MCF 10A (cell line): ENCODE measurements around the gene BMP6. TPM values are rescaled to one million over a fixed set of nuclear protein-coding genes. Genes with fewer than 3 reads are reported as not detected.

Source experiments
- BruUV-seq: library from RNA; stranded (reverse); fragments of 400-500 nt; replicated peaks from 2 replicates; lab custom pipeline; 2021; lab: Mats Ljungman, UMichigan
- CTCF ChIA-PET: fragments of 300-600 bp; sonication (Branson Sonifier 250); formaldehyde crosslinking; extraction: SDS; loops from one replicate; lab custom pipeline; 2021; ENCODE audit warnings: antibody characterized with exemption, inconsistent platforms; lab: Yijun Ruan, JAX
- POLR2A ChIA-PET: fragments of 300-600, 350-650 bp; sonication (Branson Sonifier 250); formaldehyde crosslinking; extraction: SDS; loops from one replicate; lab custom pipeline; 2020; ENCODE audit warnings: antibody characterized with exemption, inconsistent platforms; lab: Yijun Ruan, JAX
- DNase-seq: peaks from one replicate; pipeline ENCODE4 v3.0.0-alpha.2; 2018; ENCODE audit not compliant: unreplicated experiment
- H3K27ac Mint-ChIP-seq: one replicate; pipeline ENCODE4 v1.8.0; 2022; ENCODE audit warnings: mild to moderate bottlenecking, low read depth, mixed read lengths; ENCODE audit not compliant: unreplicated experiment
- H3K27me3 Mint-ChIP-seq: one replicate; pipeline ENCODE4 v1.8.0; 2022; ENCODE audit warnings: mixed read lengths; ENCODE audit not compliant: insufficient read depth, unreplicated experiment
- H3K36me3 Mint-ChIP-seq: one replicate; pipeline ENCODE4 v1.8.0; 2022; ENCODE audit warnings: mild to moderate bottlenecking, moderate library complexity, mixed read lengths; ENCODE audit not compliant: insufficient read depth, unreplicated experiment
- H3K4me1 Mint-ChIP-seq: one replicate; pipeline ENCODE4 v1.8.0; 2022; ENCODE audit warnings: mixed read lengths; ENCODE audit not compliant: insufficient read depth, unreplicated experiment
- H3K4me3 Mint-ChIP-seq: one replicate; pipeline ENCODE4 v1.8.0; 2022; ENCODE audit warnings: mild to moderate bottlenecking, moderate library complexity, mixed read lengths; ENCODE audit not compliant: unreplicated experiment
- H3K9me3 Mint-ChIP-seq: one replicate; pipeline ENCODE4 v1.8.0; 2022; ENCODE audit warnings: mixed read lengths; ENCODE audit not compliant: unreplicated experiment
- CTCF ChIP-seq: fragments of 200-600 bp; IDR thresholded peaks from one replicate; pipeline ENCODE4 v1.8.0; 2022; ENCODE audit warnings: antibody characterized with exemption, mild to moderate bottlenecking; ENCODE audit not compliant: unreplicated experiment
- intact Hi-C: fragments of 100-400 bp; cut with micrococcal nuclease; formaldehyde crosslinking; loops from 2 replicates; pipeline ENCODE4 v1.14.1; 2022
- total RNA-seq: library from RNA; stranded (reverse); gene quantifications from 2 replicates; pipeline ENCODE4 v1.2.3, GENCODE V29; 2022

Gene BMP6
- total RNA-seq, 1 experiment from 2014 or later, result 0.12 TPM

DNA sequence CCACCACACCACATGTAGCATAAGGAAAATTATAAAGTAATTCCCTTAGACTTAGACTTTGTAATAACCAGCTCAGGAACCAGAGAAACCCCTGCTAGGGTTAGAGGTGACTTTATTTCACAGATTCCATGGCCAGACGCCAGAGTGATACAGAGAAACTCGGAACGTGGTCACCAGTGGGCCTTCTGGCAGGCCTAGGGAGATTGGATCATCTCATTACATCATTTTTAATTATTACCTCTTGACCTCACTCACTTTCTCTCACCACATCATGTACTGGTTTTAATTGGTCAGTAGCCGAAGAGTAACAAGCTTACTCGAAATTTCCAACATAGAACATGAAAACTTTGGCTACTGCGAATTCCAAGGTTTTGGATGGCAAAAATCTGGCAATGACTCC is 72.9 kb downstream of the BMP6 start:
- TF ChIP-seq CTCF, result no peak
- ChIA-PET CTCF (interaction anchor here (1.0 kb wide), 1 partner anchor 261 kb away, joined by 4 read pairs; no protein-coding TSS in a partner anchor), POLR2A (no interaction called here)
- Mint-ChIP-seq H3K9me3 (peaks cover 15% of the 10 kb centered on the region), H3K27me3 (peaks cover 30% of the 10 kb centered on the region), H3K4me3 (no peak overlapping the region), H3K36me3 (no peaks in the 10 kb centered on the region), H3K4me1 (no peaks in the 10 kb centered on the region), H3K27ac (no peak overlapping the region)
- BruUV-seq, result no TSS peak
- intact Hi-C loops, result no loop called here
- DNase-seq, result no peak

DNA sequence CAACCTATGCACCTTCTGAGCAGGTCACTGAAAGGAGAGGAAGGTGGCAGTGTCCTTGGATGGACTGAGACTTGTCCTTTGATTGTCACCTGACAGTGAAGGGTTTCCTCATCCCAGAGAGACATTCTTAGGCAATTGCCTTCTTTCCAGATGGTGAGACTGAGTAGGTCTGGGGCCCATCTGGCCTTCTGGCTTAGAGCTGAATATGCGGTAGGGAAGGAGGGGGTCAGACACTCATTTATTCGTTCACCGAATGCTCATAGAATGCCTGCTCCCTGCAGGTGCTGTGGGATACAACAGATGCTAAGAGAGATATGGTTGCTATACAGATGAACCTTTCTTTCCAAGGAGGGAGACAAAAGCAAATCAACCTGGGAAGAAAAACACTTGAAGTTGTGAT is 76.8 kb downstream of the BMP6 start:
- H3K36me3 Mint-ChIP-seq, result no peaks in the 10 kb centered on the region
- CTCF ChIA-PET, result interaction anchor here (0.7 kb wide), 1 partner anchor 87 kb away, joined by 3 read pairs; no protein-coding TSS in a partner anchor
- TF ChIP-seq CTCF, result no peak
- DNase-seq, result no peak
- H3K9me3 Mint-ChIP-seq, result peaks cover 6% of the 10 kb centered on the region
- H3K27ac Mint-ChIP-seq, result no peak overlapping the region
- H3K4me1 Mint-ChIP-seq, result no peaks in the 10 kb centered on the region
- intact Hi-C loops, result no loop called here
- H3K27me3 Mint-ChIP-seq, result peaks cover 18% of the 10 kb centered on the region
- POLR2A ChIA-PET, result interaction anchor here (0.5 to 0.6 kb wide), 2 partner anchors 29 to 631 kb away, joined by 3 to 4 read pairs; no protein-coding TSS in a partner anchor
- no peak overlapping the region for H3K4me3 Mint-ChIP-seq
- no TSS peak for BruUV-seq

DNA sequence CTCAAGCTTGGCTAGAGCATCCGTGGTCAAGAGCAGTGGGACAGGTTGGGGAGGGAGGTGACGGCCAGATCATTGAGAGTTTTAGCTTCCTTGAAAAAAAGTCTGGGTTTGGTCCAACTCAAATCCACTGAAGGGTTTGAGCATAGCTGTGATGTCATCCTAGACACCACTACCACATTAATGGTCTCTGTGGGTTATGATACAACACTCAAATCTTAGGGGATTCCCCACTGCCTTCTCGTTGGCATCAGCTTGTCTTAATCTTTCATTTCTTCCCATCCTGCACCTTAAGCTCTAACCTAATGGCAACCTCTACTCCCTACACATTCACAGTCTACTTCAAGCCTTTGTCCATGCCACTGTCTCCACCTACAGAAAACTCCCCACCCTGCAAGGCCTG is 77.3 kb downstream of the BMP6 start:
- Mint-ChIP-seq H3K9me3 (peaks cover 6% of the 10 kb centered on the region), H3K27ac (no peak overlapping the region), H3K27me3 (peaks cover 18% of the 10 kb centered on the region), H3K4me3 (no peak overlapping the region), H3K4me1 (no peaks in the 10 kb centered on the region), H3K36me3 (no peaks in the 10 kb centered on the region)
- intact Hi-C loops, result no loop called here
- CTCF ChIA-PET, result interaction anchor here (0.7 kb wide), 1 partner anchor 86 kb away, joined by 3 read pairs; no protein-coding TSS in a partner anchor
- no TSS peak for BruUV-seq
- TF ChIP-seq CTCF, result no peak
- POLR2A ChIA-PET, result interaction anchor here (0.5 to 0.6 kb wide), 2 partner anchors 29 to 631 kb away, joined by 3 to 4 read pairs; no protein-coding TSS in a partner anchor
- DNase-seq, result no peak

GRCh38 chr6:7805078-7805849 is 79.4 kb downstream of the BMP6 start:
- peaks cover 6% of the 10 kb centered on the region for H3K9me3 Mint-ChIP-seq
- CTCF ChIA-PET, result no interaction called here
- no peak overlapping the region for H3K4me3 Mint-ChIP-seq
- no peak for DNase-seq
- H3K27me3 Mint-ChIP-seq, result peaks cover 18% of the 10 kb centered on the region
- POLR2A ChIA-PET, result interaction anchor here (0.6 kb wide), 1 partner anchor 1169 kb away, joined by 3 read pairs; no protein-coding TSS in a partner anchor
- BruUV-seq, result no TSS peak
- H3K4me1 Mint-ChIP-seq, result no peaks in the 10 kb centered on the region
- no peak for TF ChIP-seq CTCF
- intact Hi-C loops, result no loop called here
- H3K36me3 Mint-ChIP-seq, result no peaks in the 10 kb centered on the region
- H3K27ac Mint-ChIP-seq, result no peak overlapping the region
